AG04450 (cell line): Measurements from ENCODE around the gene NOL8. TPM values are rescaled to one million over a fixed set of nuclear protein-coding genes. Genes with fewer than 3 reads are reported as not detected.

Source experiments
- CTCF ChIA-PET: fragments of 300-600, 350-600 bp; formaldehyde crosslinking; extraction: SDS; loops from one replicate; lab custom pipeline; 2022; ENCODE audit warnings: antibody characterized with exemption, inconsistent platforms; lab: Charles Lee
- POLR2A ChIA-PET: fragments of 350-600 bp; formaldehyde crosslinking; extraction: SDS; loops from one replicate; lab custom pipeline; 2021; ENCODE audit warnings: antibody characterized with exemption, inconsistent platforms; lab: Yijun Ruan, JAX
- DNase-seq: peaks from one replicate; pipeline ENCODE4 v3.0.0-alpha.2; 2011; ENCODE audit warnings: low read depth, low spot score
- H3K27ac ChIP-seq: one replicate; pipeline ENCODE4 v1.5.1; 2012; ENCODE audit warnings: low read depth, low read length, control low read depth
- H3K27me3 ChIP-seq: one replicate; pipeline ENCODE4 v1.6.0; 2012; ENCODE audit warnings: low read length; ENCODE audit not compliant: control insufficient read depth, insufficient read depth
- H3K4me3 ChIP-seq: 2 replicates; pipeline ENCODE4 v1.5.1; 2011; ENCODE audit warnings: mild to moderate bottlenecking, low read depth, low read length, control low read depth
- H3K9me3 ChIP-seq: 2 replicates; pipeline ENCODE4 v1.5.1; 2012; ENCODE audit warnings: low read length; ENCODE audit not compliant: control insufficient read depth, insufficient read depth
- CTCF ChIP-seq: IDR thresholded peaks from 2 replicates; pipeline ENCODE4 v1.5.1; 2011; ENCODE audit warnings: low read depth, low read length, control low read depth, inconsistent platforms
- polyA plus RNA-seq: library from polyadenylated mRNA; depleted of rRNA; stranded (reverse); fragments of >200 nt; gene quantifications from 2 replicates; pipeline ENCODE4 v1.2.3, GENCODE V29; 2011

The NOL8 gene
- polyA plus RNA-seq, 1 experiment: 27.9 TPM

DNA sequence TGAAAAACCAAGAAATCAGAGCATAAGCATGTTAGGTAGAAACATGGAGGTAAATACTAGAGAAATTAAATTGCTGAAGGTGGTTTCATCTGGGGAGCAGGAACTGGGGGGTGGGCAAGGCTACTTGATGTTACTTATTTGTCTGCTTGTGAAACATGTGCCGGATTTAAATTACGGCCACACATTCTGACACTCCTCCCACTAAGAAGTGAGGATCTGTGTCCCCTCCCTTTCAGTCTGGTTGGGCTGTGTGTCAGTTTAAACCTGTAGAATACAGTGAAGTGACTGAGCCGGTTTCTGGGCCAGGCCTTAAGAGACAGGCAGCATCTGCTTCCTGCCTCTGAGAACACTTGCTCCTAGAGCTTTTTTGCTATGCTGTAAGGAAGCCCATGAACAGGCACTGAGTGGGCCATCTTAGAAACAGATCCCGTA, 29.3 kb downstream of the NOL8 start:
- POLR2A ChIA-PET: no interaction called here
- Histone ChIP-seq H3K4me3 (no peak overlapping the region), H3K27ac (no peak overlapping the region), H3K9me3 (no peaks in the 10 kb centered on the region), H3K27me3 (no peaks in the 10 kb centered on the region)
- no peak for TF ChIP-seq CTCF
- DNase-seq: no peak
- CTCF ChIA-PET: interaction anchor here (1.0 to 1.6 kb wide), 2 partner anchors 156 to 157 kb away, joined by 3 to 4 read pairs; no protein-coding TSS in a partner anchor

GRCh38 chr9:92295240-92295790, 29.8 kb downstream of the NOL8 start:
- CTCF ChIA-PET: interaction anchor here (0.5 to 1.6 kb wide), 3 partner anchors 82 to 157 kb away, joined by 3 to 11 read pairs (median 4); no protein-coding TSS in a partner anchor
- Histone ChIP-seq H3K27ac (no peak overlapping the region), H3K9me3 (no peaks in the 10 kb centered on the region), H3K27me3 (no peaks in the 10 kb centered on the region), H3K4me3 (no peak overlapping the region)
- no peak for DNase-seq
- no peak for TF ChIP-seq CTCF
- POLR2A ChIA-PET: no interaction called here

DNA sequence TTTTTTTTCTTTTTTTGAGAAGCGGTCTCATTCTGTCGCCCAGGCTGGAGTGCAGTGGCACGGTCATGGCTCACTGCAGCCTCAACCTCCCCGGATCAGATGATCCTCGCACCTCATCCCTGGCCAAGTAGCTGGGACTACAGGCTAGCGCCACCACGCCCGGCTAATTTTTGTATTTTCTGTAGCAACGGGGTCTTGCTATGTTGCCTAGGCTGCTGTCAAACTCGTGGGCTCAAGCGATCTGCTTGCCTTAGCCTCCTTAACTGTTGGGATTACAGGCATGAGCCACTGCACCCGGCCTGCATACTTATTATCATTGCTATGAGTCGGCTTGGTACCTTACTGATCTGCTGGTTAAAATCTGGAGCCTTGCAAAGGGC, 30.9 kb downstream of the NOL8 start:
- H3K27ac ChIP-seq: peak overlapping the region; percentile 90
- no peak for TF ChIP-seq CTCF
- POLR2A ChIA-PET: no interaction called here
- H3K27me3 ChIP-seq: no peaks in the 10 kb centered on the region
- H3K9me3 ChIP-seq: no peaks in the 10 kb centered on the region
- peak overlapping the region; percentile 88 for H3K4me3 ChIP-seq
- no peak for DNase-seq
- CTCF ChIA-PET: interaction anchor here (1.3 kb wide), 1 partner anchor 154 kb away, joined by 11 read pairs; no protein-coding TSS in a partner anchor

DNA sequence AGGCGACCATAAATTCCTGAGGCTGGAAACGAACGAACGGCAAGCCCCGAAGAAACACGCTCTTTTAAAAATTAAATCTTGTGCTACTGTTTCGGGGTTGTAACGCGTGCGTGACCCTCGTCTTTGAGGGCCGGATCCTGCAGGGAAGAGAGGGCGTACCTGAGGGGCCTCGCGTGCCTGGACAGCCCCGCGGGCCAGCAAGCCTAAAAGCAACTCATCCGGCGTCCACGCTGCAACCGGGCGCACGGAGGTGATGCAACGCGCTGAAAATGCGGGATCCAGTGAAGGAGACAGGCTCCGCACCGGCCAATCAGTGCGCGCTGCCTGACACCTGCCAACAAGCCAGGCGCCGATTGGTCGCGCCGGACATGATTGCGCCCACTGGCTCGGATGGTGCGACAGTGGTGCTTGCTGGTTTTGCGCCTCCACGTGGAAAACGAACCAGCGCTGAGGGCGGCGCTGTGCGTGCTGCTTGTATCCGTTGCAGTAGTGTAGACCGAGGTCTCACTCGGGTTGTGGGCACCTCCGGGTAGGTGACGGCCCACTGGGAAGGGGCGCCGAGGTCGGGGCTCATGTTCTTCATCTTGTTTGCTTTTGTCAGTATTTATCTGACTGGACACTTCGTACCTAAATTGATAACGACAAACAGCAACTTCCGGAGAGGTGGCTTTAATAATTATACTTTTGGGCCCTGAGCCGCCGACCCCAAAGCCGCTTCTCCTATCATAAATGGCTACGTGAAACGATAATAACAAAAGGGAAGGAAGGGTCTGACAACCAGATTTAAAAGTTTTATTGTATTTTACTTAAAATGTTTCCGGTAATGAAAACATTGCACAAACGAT, 31.5 kb downstream of the NOL8 start, which contains the start of gene IARS1:
Gene IARS1 (minus strand): TSS at position 246 of the 845 bp plus-strand sequence. CDS start 4,278 bp downstream, outside the sequence.
- peak within 1 kb of the TSS; percentile 91 for H3K27ac ChIP-seq
- H3K27me3 ChIP-seq: no peaks in the 10 kb centered on the region
- peak; percentile 97 for DNase-seq
- peak; percentile 43 for TF ChIP-seq CTCF
- CTCF ChIA-PET: interaction anchor here (0.8 to 3.9 kb wide), 4 partner anchors 15 to 154 kb away, joined by 3 to 35 read pairs (median 7); no protein-coding TSS in a partner anchor
- H3K4me3 ChIP-seq: peak within 1 kb of the TSS; percentile 88
- POLR2A ChIA-PET: no interaction called here
- H3K9me3 ChIP-seq: no peaks in the 10 kb centered on the region

- POLR2A ChIA-PET: no interaction called here
- Histone ChIP-seq H3K9me3 (no peaks in the 10 kb centered on the region), H3K27me3 (no peaks in the 10 kb centered on the region), H3K27ac (peak overlapping the region; percentile 91), H3K4me3 (peak overlapping the region; percentile 88)
- CTCF ChIA-PET: interaction anchor here (0.8 to 3.9 kb wide), 3 partner anchors 14 to 153 kb away, joined by 3 to 35 read pairs (median 3); no protein-coding TSS in a partner anchor
- no peak for TF ChIP-seq CTCF
- no peak for DNase-seq
These were observed 32.1 kb downstream of the NOL8 start for GRCh38 chr9:92293075-92293354.
